ENCODE data around the gene LSM2.

Gene LSM2

DNA sequence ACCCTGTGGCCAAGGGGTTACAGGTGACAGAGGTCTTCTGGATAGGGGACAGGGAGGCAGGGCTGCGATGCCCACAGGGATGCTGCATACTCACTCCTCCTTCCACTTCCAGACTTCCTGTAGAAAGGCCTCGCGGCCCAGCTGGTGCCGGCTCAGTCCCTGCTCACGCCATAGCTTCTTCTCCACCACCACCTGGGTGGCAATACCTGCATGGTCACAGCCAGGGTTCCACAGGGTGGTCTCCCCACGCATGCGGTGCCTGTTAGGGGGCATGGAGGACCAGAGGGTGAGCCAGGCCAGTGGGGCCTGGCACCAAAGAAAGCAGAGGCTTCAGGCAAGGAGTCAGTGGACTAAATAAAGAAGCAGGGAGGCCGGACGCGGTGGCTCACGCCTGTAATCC, 21.3 kb downstream of the LSM2 start:
- H3K36me3 ChIP-seq (replicated peaks in 1 of 2; ENCODE audit: control insufficient read depth in 2 of 2, insufficient read depth in 2 of 2, low read length in 2 of 2) = peaks cover 48 to 89% of the 10 kb centered on the region in 2 donors
- H2BK120ac ChIP-seq (ENCODE audit: low read depth, low read length) = no peak overlapping the region
- H3K27ac ChIP-seq (replicated peaks; ENCODE audit: low read length) = no peak overlapping the region
- peaks cover 2% of the 10 kb centered on the region for H3K79me1 ChIP-seq (ENCODE audit: low read depth, low read length)
- no peaks in the 10 kb centered on the region for H3K4me1 ChIP-seq (ENCODE audit: control insufficient read depth in 2 of 2, insufficient read depth in 1 of 2, low read depth in 1 of 2, low read length in 2 of 2)
- H2AFZ ChIP-seq (ENCODE audit: low read length) = no peak overlapping the region
- no peak overlapping the region for H3K4me2 ChIP-seq (ENCODE audit: insufficient read depth, low read length, poor library complexity, severe bottlenecking)
- no peak overlapping the region for H2BK5ac ChIP-seq (ENCODE audit: low read length)
- no peak overlapping the region for H4K8ac ChIP-seq (ENCODE audit: low read depth, low read length)
- no peaks in the 10 kb centered on the region for H3K9me3 ChIP-seq (replicated peaks in 1 of 2; ENCODE audit: control insufficient read depth in 2 of 2, insufficient read depth in 1 of 2, low read depth in 1 of 2, low read length in 2 of 2)
- no peaks in the 10 kb centered on the region for H3K27me3 ChIP-seq (ENCODE audit: control insufficient read depth in 3 of 3, insufficient read depth in 3 of 3, low read depth in 1 of 3, low read length in 3 of 3)
- no peak overlapping the region for H3K14ac ChIP-seq (ENCODE audit: low read length)
- no peak overlapping the region for H4K91ac ChIP-seq (ENCODE audit: low read depth, low read length, poor library complexity)
- no peak overlapping the region for H3K4ac ChIP-seq (ENCODE audit: low read length)
- no peak overlapping the region for H3K23ac ChIP-seq (ENCODE audit: low read depth, low read length, poor library complexity)
- DNase-seq (ENCODE audit: low spot score) = no peak
- no peak overlapping the region for H2BK12ac ChIP-seq (ENCODE audit: low read length)
- H2BK15ac ChIP-seq (ENCODE audit: low read length) = no peak overlapping the region
- peak overlapping the region in 1 of 2 donors; percentile 49 for H3K4me3 ChIP-seq (ENCODE audit: low read length in 2 of 2)
- no peak overlapping the region for H3K9ac ChIP-seq (ENCODE audit: low read depth, low read length, poor library complexity)
- no peak overlapping the region for H3K18ac ChIP-seq (ENCODE audit: low read length)
- H2AK5ac ChIP-seq (ENCODE audit: low read depth, low read length) = no peak overlapping the region
- WGBS, 2 donors (ENCODE audit: extremely low coverage in 2 of 2, insufficient read length in 2 of 2, insufficient replicate concordance in 1 of 2) = no CpG with 5 or more reads among the region's 11 CpGs

DNA sequence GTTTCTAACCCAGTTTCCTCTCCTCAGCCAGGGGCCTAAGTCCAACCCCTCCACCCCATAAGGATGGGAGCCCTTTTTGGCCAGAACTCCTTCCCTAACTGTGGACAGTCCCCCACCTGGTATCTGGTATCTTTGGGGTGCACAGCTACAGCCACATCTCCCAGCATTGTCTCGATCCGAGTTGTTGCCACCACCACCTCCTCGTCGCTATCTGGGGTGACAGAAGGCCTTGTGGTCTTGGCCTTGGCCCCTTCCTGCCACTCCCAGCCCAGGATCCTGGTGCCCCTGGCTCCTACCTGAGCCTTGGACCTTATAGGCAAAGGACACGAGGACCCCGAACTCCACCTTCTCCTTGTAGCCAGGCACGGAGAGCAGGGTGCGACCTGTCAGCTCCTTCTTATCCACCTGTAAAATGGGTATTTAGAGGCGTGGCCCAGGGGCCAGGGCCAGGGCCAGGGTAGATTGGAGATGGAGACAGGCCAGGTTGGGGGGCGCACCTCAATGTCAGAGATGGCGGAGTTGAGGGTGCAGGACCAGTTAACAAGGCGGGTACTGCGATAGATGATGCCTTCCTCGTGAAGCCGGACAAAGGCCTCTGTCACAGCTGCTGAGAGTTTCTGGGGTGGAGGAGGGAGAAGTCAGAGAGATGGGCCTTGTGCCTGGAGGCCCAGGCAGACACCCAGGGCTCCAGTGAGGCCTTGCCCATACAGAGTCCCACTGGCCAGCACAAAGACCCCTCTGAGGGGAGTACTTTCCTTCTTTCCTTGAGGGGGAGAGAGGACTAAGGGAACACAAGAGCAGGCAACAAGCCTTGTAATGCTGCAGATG, 22.5 kb downstream of the LSM2 start:
- Histone ChIP-seq H3K36me3 (replicated peaks in 1 of 2; ENCODE audit: control insufficient read depth in 2 of 2, insufficient read depth in 2 of 2, low read length in 2 of 2) (peaks cover 51 to 90% of the 10 kb centered on the region in 2 donors), H3K23ac (ENCODE audit: low read depth, low read length, poor library complexity) (peak overlapping the region; percentile 25), H3K9me3 (replicated peaks in 1 of 2; ENCODE audit: control insufficient read depth in 2 of 2, insufficient read depth in 1 of 2, low read depth in 1 of 2, low read length in 2 of 2) (no peaks in the 10 kb centered on the region), H3K79me1 (ENCODE audit: low read depth, low read length) (peaks cover 2% of the 10 kb centered on the region), H4K8ac (ENCODE audit: low read depth, low read length) (no peak overlapping the region), H3K27ac (replicated peaks; ENCODE audit: low read length) (no peak overlapping the region), H2BK5ac (ENCODE audit: low read length) (no peak overlapping the region), H3K4me1 (ENCODE audit: control insufficient read depth in 2 of 2, insufficient read depth in 1 of 2, low read depth in 1 of 2, low read length in 2 of 2) (no peaks in the 10 kb centered on the region), H4K91ac (ENCODE audit: low read depth, low read length, poor library complexity) (no peak overlapping the region), H3K27me3 (ENCODE audit: control insufficient read depth in 3 of 3, insufficient read depth in 3 of 3, low read depth in 1 of 3, low read length in 3 of 3) (no peaks in the 10 kb centered on the region), H2BK15ac (ENCODE audit: low read length) (no peak overlapping the region), H3K18ac (ENCODE audit: low read length) (no peak overlapping the region), H2AK5ac (ENCODE audit: low read depth, low read length) (no peak overlapping the region), H3K4ac (ENCODE audit: low read length) (no peak overlapping the region), H3K4me3 (ENCODE audit: low read length in 2 of 2) (no peak overlapping the region), H3K4me2 (ENCODE audit: insufficient read depth, low read length, poor library complexity, severe bottlenecking) (no peak overlapping the region), H3K9ac (ENCODE audit: low read depth, low read length, poor library complexity) (no peak overlapping the region), H3K14ac (ENCODE audit: low read length) (no peak overlapping the region), H2AFZ (ENCODE audit: low read length) (no peak overlapping the region), H2BK120ac (ENCODE audit: low read depth, low read length) (no peak overlapping the region), H2BK12ac (ENCODE audit: low read length) (no peak overlapping the region)
- no CpG with 5 or more reads among the region's 15 CpGs for WGBS, 2 donors (ENCODE audit: extremely low coverage in 2 of 2, insufficient read length in 2 of 2, insufficient replicate concordance in 1 of 2)
- no peak for DNase-seq (ENCODE audit: low spot score)

DNA sequence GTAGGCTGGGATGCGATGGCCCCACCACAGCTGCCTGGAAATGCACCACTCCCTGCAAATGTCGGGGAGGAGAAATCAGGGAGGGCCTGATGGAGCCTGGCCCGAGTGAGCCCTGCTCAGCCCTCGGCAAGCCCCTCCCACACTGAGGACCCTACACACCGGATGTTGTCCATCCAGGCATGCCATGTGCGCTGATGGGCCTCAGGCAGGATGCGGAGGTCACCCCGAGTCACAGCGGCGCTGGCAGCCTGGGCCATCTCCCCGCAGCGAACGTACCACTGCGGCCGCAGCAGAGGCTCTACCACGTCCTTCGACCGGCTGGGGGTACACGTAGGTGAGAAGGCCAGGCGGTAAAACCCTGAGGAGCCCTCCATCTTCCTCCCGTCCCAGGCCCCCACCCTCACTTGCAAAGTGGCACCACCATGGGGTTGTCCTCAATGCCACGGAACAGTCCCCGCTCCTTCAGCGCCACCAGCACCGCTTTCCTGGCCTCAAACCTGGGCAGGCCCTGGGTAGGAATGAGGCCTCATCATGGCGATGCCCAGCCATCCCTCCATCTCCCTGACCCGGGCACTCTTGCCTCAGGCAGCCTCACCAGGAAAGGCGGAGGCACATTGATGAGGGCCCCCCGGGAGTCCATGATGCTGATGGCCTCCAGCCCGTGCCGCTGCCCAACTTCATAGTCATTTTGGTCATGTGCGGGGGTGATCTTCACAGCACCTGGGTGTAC, 24.5 kb downstream of the LSM2 start:
- Histone ChIP-seq H3K4me1 (ENCODE audit: control insufficient read depth in 2 of 2, insufficient read depth in 1 of 2, low read depth in 1 of 2, low read length in 2 of 2) (no peaks in the 10 kb centered on the region), H3K18ac (ENCODE audit: low read length) (no peak overlapping the region), H4K91ac (ENCODE audit: low read depth, low read length, poor library complexity) (no peak overlapping the region), H4K8ac (ENCODE audit: low read depth, low read length) (no peak overlapping the region), H2AK5ac (ENCODE audit: low read depth, low read length) (no peak overlapping the region), H3K23ac (ENCODE audit: low read depth, low read length, poor library complexity) (peak overlapping the region; percentile 58), H2BK5ac (ENCODE audit: low read length) (no peak overlapping the region), H3K9me3 (replicated peaks in 1 of 2; ENCODE audit: control insufficient read depth in 2 of 2, insufficient read depth in 1 of 2, low read depth in 1 of 2, low read length in 2 of 2) (no peaks in the 10 kb centered on the region), H3K9ac (ENCODE audit: low read depth, low read length, poor library complexity) (peak overlapping the region; percentile 70), H2BK12ac (ENCODE audit: low read length) (no peak overlapping the region), H3K4ac (ENCODE audit: low read length) (no peak overlapping the region), H2AFZ (ENCODE audit: low read length) (no peak overlapping the region), H3K4me2 (ENCODE audit: insufficient read depth, low read length, poor library complexity, severe bottlenecking) (no peak overlapping the region), H3K36me3 (replicated peaks in 1 of 2; ENCODE audit: control insufficient read depth in 2 of 2, insufficient read depth in 2 of 2, low read length in 2 of 2) (peaks cover 62 to 98% of the 10 kb centered on the region in 2 donors), H3K27me3 (ENCODE audit: control insufficient read depth in 3 of 3, insufficient read depth in 3 of 3, low read depth in 1 of 3, low read length in 3 of 3) (no peaks in the 10 kb centered on the region), H2BK120ac (ENCODE audit: low read depth, low read length) (no peak overlapping the region), H3K14ac (ENCODE audit: low read length) (no peak overlapping the region), H3K27ac (replicated peaks; ENCODE audit: low read length) (no peak overlapping the region), H2BK15ac (ENCODE audit: low read length) (no peak overlapping the region), H3K79me1 (ENCODE audit: low read depth, low read length) (peaks cover 2% of the 10 kb centered on the region), H3K4me3 (ENCODE audit: low read length in 2 of 2) (no peak overlapping the region)
- no peak for DNase-seq (ENCODE audit: low spot score)
- no CpG with 5 or more reads among the region's 32 CpGs for WGBS, 2 donors (ENCODE audit: extremely low coverage in 2 of 2, insufficient read length in 2 of 2, insufficient replicate concordance in 1 of 2)
